Measurements from ENCODE around the gene SMIM44.

Gene SMIM44

DNA sequence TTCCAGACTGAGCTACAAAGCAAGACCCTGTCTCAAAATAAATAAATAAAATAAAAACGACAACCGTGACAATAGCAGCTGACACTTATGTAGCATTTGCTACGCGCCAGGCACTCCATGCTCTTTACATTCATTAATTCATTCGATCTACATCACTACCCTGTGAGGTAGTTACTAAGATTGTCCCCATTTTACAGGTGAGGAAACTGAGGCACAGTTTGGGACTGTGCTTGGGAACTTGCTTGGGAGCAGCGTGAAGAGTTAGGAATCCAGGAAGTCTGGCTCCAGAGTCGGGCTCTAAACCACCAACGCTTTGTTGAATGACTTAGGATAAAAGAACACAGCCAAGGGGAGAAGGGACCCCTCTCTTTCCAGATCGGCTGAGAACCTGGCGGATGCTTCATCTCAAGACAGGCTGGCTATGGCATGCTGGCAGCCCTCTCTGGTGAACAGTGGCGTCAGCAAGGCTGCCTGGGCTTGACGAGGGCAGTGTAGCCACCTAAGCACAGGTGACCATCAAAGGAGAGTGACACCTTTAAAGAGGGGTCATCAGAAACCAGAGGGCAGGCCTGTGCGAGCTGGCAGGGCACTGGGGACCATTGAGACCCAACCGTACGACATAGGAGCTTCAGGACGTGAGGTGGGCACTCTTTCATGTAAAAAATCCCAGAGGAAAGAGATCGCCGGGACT is 16.6 kb upstream of the SMIM44 start:
- peak; percentile 30 for ATAC-seq
- no peak for TF ChIP-seq GLIS3 (CRISPR knock-in tag; IDR thresholded peaks at IDR 0.05)
- no peak for TF ChIP-seq ZFP30 (CRISPR knock-in tag; IDR thresholded peaks at IDR 0.05)
- no peak for TF ChIP-seq RARB (CRISPR knock-in tag; IDR thresholded peaks at IDR 0.05)
- TF ChIP-seq ISL1 (CRISPR knock-in tag; IDR thresholded peaks at IDR 0.05): no peak
- no peak for TF ChIP-seq CSRNP3 (CRISPR knock-in tag; IDR thresholded peaks at IDR 0.05)
- TF ChIP-seq ZNF8 (CRISPR knock-in tag; IDR thresholded peaks at IDR 0.05): no peak

- no peak for ATAC-seq
- TF ChIP-seq ISL1 (CRISPR knock-in tag; IDR thresholded peaks at IDR 0.05) (no peak), ESRRG (CRISPR knock-in tag; IDR thresholded peaks at IDR 0.05) (no peak), ZFP30 (CRISPR knock-in tag; IDR thresholded peaks at IDR 0.05) (no peak), ARNTL (CRISPR knock-in tag; IDR thresholded peaks at IDR 0.05; ENCODE audit: borderline replicate concordance, low read depth) (no peak), PATZ1 (CRISPR knock-in tag; IDR thresholded peaks at IDR 0.05; ENCODE audit: borderline replicate concordance) (no peak), ZFP3 (CRISPR knock-in tag; IDR thresholded peaks at IDR 0.05) (no peak), BACH2 (CRISPR knock-in tag; IDR thresholded peaks at IDR 0.05; ENCODE audit: borderline replicate concordance) (no peak), CSDC2 (CRISPR knock-in tag; IDR thresholded peaks at IDR 0.05) (no peak), CREB5 (CRISPR knock-in tag; IDR thresholded peaks at IDR 0.05; ENCODE audit: low read depth) (no peak), TOX (CRISPR knock-in tag; IDR thresholded peaks at IDR 0.05; ENCODE audit: borderline replicate concordance) (no peak), ZC3H10 (CRISPR knock-in tag; IDR thresholded peaks at IDR 0.05) (no peak)
- TF ChIP-seq, protein P1, sequence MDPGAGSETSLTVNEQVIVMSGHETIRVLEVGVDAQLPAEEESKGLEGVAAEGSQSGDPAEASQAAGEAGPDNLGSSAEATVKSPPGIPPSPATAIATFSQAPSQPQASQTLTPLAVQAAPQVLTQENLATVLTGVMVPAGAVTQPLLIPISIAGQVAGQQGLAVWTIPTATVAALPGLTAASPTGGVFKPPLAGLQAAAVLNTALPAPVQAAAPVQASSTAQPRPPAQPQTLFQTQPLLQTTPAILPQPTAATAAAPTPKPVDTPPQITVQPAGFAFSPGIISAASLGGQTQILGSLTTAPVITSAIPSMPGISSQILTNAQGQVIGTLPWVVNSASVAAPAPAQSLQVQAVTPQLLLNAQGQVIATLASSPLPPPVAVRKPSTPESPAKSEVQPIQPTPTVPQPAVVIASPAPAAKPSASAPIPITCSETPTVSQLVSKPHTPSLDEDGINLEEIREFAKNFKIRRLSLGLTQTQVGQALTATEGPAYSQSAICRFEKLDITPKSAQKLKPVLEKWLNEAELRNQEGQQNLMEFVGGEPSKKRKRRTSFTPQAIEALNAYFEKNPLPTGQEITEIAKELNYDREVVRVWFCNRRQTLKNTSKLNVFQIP (CRISPR knock-in tag; IDR thresholded peaks at IDR 0.05; ENCODE audit: borderline replicate concordance, low read depth): no peak
Measured at GRCh38 chr19:3497757-3498520, 14.7 kb upstream of the SMIM44 start.

- TF ChIP-seq ESRRG (CRISPR knock-in tag; IDR thresholded peaks at IDR 0.05): no peak
- no peak for TF ChIP-seq PATZ1 (CRISPR knock-in tag; IDR thresholded peaks at IDR 0.05; ENCODE audit: borderline replicate concordance)
- TF ChIP-seq ARNTL (CRISPR knock-in tag; IDR thresholded peaks at IDR 0.05; ENCODE audit: borderline replicate concordance, low read depth): no peak
- TF ChIP-seq SNAI2 (CRISPR knock-in tag; IDR thresholded peaks at IDR 0.05): no peak
- no peak for TF ChIP-seq CSDC2 (CRISPR knock-in tag; IDR thresholded peaks at IDR 0.05)
- TF ChIP-seq ZNF70 (CRISPR knock-in tag; IDR thresholded peaks at IDR 0.05): no peak
- no peak for TF ChIP-seq TCF4 (CRISPR knock-in tag; IDR thresholded peaks at IDR 0.05; ENCODE audit: borderline replicate concordance)
- no peak for TF ChIP-seq ZNF8 (CRISPR knock-in tag; IDR thresholded peaks at IDR 0.05)
- TF ChIP-seq ZFP3 (CRISPR knock-in tag; IDR thresholded peaks at IDR 0.05): no peak
- TF ChIP-seq ISL1 (CRISPR knock-in tag; IDR thresholded peaks at IDR 0.05): no peak
- no peak for TF ChIP-seq BACH2 (CRISPR knock-in tag; IDR thresholded peaks at IDR 0.05; ENCODE audit: borderline replicate concordance)
- TF ChIP-seq TOX (CRISPR knock-in tag; IDR thresholded peaks at IDR 0.05; ENCODE audit: borderline replicate concordance): no peak
- TF ChIP-seq RARB (CRISPR knock-in tag; IDR thresholded peaks at IDR 0.05): no peak
- no peak for TF ChIP-seq ZC3H10 (CRISPR knock-in tag; IDR thresholded peaks at IDR 0.05)
- no peak for TF ChIP-seq PPARA (CRISPR knock-in tag; IDR thresholded peaks at IDR 0.05; ENCODE audit: borderline replicate concordance)
- no peak for ATAC-seq
Measured at GRCh38 chr19:3496392-3497273, 13.4 kb upstream of the SMIM44 start.

All from SK-N-SH treated with all-trans-retinoic acid at 6 μM for 48 hours (cell line).